GM21529 (cell line): ENCODE results near the gene ANKS3.
"Not testable (repeated sequence)": the region's sequence is repeated elsewhere in the genome, so short reads cannot be mapped to it uniquely, and the experiment has no call there.

ENCODE experiments used
- ATAC-seq: cut with Tn5 transposase; IDR thresholded peaks from one replicate; pipeline ENCODE4 v1.9.1; 2021; ENCODE audit not compliant: unreplicated experiment

ANKS3 gene

GRCh38 chr16:4754865-4755264 is 20.8 kb upstream of the ANKS3 start:
- ATAC-seq = no peak

GRCh38 chr16:4753227-4753626 is 19.2 kb upstream of the ANKS3 start:
- ATAC-seq = no peak

- no peak for ATAC-seq
These were observed 18.5 kb upstream of the ANKS3 start for GRCh38 chr16:4752351-4753100.

GRCh38 chr16:4750896-4751295 is 16.8 kb upstream of the ANKS3 start:
- ATAC-seq = no peak

GRCh38 chr16:4749700-4750257 is 15.7 kb upstream of the ANKS3 start:
- ATAC-seq = no peak

- ATAC-seq = no peak
These were observed 14.8 kb upstream of the ANKS3 start for GRCh38 chr16:4748682-4749411.

- no peak for ATAC-seq
These were observed 14.0 kb upstream of the ANKS3 start for GRCh38 chr16:4747906-4748681.

GRCh38 chr16:4746991-4747574 is 13.0 kb upstream of the ANKS3 start:
- ATAC-seq = no peak

- ATAC-seq = no peak
These were observed 12.1 kb upstream of the ANKS3 start for GRCh38 chr16:4746215-4746614.

GRCh38 chr16:4745274-4745569 is 11.2 kb upstream of the ANKS3 start:
- ATAC-seq = no peak

- ATAC-seq = no peak
These were observed 10.6 kb upstream of the ANKS3 start for GRCh38 chr16:4744555-4745273.

GRCh38 chr16:4743226-4743878 is 9.3 kb upstream of the ANKS3 start:
- no peak for ATAC-seq

- ATAC-seq = not testable (repeated sequence)
These were observed 4.3 kb upstream of the ANKS3 start for GRCh38 chr16:4738370-4738769.

- no peak for ATAC-seq
These were observed 3.5 kb upstream of the ANKS3 start for GRCh38 chr16:4737545-4737944.

- ATAC-seq = no peak
These were observed 2.5 kb upstream of the ANKS3 start for GRCh38 chr16:4736546-4736945.

- ATAC-seq = peak; percentile 63
These were observed 862 bp upstream of the ANKS3 start for GRCh38 chr16:4734730-4735535.

- peak; percentile 0 for ATAC-seq
These were observed 366 bp downstream of the ANKS3 start for GRCh38 chr16:4733747-4734062.

GRCh38 chr16:4733211-4733742 is 794 bp downstream of the ANKS3 start:
- no peak for ATAC-seq

GRCh38 chr16:4729876-4730275 is 4.2 kb downstream of the ANKS3 start:
- ATAC-seq = no peak
